LNCAP (cell line): ENCODE data around the gene TRIO.

Experiments used
- TF ChIP-seq, protein P1 (sequence below): fragments of 450-650 bp; IDR thresholded peaks from 2 replicates; pipeline ENCODE4 v1.5.1; 2017; ENCODE audit warnings: mild to moderate bottlenecking

The TRIO gene

GRCh38 chr5:14436801-14437542, 293.8 kb downstream of the TRIO start:
- TF ChIP-seq, protein P1, sequence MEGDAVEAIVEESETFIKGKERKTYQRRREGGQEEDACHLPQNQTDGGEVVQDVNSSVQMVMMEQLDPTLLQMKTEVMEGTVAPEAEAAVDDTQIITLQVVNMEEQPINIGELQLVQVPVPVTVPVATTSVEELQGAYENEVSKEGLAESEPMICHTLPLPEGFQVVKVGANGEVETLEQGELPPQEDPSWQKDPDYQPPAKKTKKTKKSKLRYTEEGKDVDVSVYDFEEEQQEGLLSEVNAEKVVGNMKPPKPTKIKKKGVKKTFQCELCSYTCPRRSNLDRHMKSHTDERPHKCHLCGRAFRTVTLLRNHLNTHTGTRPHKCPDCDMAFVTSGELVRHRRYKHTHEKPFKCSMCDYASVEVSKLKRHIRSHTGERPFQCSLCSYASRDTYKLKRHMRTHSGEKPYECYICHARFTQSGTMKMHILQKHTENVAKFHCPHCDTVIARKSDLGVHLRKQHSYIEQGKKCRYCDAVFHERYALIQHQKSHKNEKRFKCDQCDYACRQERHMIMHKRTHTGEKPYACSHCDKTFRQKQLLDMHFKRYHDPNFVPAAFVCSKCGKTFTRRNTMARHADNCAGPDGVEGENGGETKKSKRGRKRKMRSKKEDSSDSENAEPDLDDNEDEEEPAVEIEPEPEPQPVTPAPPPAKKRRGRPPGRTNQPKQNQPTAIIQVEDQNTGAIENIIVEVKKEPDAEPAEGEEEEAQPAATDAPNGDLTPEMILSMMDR = no peak

DNA sequence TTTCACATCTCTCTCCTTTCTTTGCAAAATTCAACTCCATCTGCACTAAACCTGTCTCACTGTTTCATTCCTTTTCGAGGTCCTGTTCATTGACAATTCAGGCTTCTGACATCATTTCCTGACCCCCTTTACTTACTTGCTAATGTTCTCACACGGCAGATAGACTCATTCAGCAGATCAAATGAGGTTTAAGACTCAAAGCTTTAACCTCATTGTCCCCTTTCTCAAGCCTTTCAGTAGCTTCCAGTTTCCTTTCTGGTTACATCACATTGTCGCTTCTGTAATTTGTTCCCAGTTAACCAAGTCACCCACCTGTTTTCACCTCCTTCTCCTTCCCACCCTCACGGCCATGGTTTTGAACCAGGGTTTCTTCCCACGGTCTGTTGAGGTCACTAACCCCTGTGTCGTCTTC, 295.1 kb downstream of the TRIO start:
- TF ChIP-seq, protein P1 = no peak

- TF ChIP-seq, protein P1 = no peak
Observed at GRCh38 chr5:14439087-14439871, 296.1 kb downstream of the TRIO start.

GRCh38 chr5:14440223-14440581, 297.1 kb downstream of the TRIO start:
- TF ChIP-seq, protein P1 = no peak

GRCh38 chr5:14440582-14441431, 297.7 kb downstream of the TRIO start:
- TF ChIP-seq, protein P1 = no peak

GRCh38 chr5:14441641-14442040, 298.5 kb downstream of the TRIO start:
- TF ChIP-seq, protein P1 = no peak

DNA sequence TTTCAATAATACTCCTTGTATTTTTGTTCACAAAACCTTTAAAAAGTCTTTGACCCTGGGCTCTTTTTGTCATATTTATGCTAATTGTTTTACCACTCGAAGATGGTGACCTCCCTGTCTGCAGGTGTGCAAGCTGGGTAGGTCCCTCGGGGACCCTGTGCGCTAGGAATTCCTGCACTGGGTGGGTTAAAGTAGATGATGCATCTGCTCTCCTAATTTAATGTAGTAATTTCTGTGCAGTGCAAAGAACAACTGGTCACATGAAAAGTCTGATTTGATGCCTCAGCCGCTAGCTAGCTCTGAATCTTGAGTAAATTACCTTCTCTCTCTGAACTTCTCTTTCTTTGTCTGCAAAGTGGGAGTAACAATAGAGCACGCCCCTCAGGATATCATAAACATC, 299.4 kb downstream of the TRIO start:
- TF ChIP-seq, protein P1 = no peak
